22Rv1 (cell line): Measurements from ENCODE around the gene THSD8.

Experiments
- CTCF ChIP-seq: fragments of 450-650 bp; IDR thresholded peaks from 2 replicates; pipeline ENCODE4 v1.5.1; 2017; ENCODE audit warnings: mild to moderate bottlenecking
- ZFX ChIP-seq: fragments of 450-650 bp; IDR thresholded peaks from 2 replicates; pipeline ENCODE4 v1.6.1; 2017; ENCODE audit warnings: antibody characterized with exemption, borderline replicate concordance

DNA sequence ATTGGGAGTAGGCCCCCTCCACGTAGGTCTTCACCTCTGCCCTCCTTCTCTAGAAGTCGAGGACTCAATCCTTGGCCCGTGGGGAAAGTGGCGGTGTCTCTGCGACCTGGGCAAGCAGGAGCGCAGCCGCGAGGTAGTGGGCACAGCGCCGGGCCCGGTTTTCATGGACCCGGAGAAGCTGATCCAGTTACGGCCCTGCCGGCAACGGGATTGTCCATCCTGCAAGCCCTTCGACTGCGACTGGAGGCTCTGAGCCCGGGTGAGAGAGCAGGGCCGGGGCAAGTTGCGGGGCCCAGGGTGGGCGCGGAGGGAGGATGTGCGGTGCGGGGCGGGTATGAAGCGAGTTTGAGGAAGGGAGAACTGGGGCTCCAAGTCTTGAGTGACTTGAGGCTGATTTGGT, 2.2 kb downstream of the THSD8 start:
- TF ChIP-seq CTCF, result no peak
- TF ChIP-seq ZFX, result no peak
